Breast epithelium (tissue), 3 donors: ENCODE results near the gene GAB2.

Source experiments
- POLR2A ChIP-seq: fragments of 450-650 bp; IDR thresholded peaks from one replicate; pipeline ENCODE4 v1.6.1; 2016; ENCODE audit warnings: antibody characterized with exemption, mild to moderate bottlenecking, moderate library complexity
- POLR2AphosphoS5 ChIP-seq, 3 donors: sonication (generic); formaldehyde crosslinking; IDR thresholded peaks; one replicate each; pipeline ENCODE4 v1.6.1; 2017; ENCODE audit warnings: antibody characterized with exemption in 3 of 3
- TF ChIP-seq, protein P1 (sequence below), 3 donors: fragments of 450-650 bp; IDR thresholded peaks; one replicate each; pipeline ENCODE4 v1.5.1; 2016 to 2017; ENCODE audit warnings: antibody characterized with exemption in 3 of 3, mild to moderate bottlenecking in 3 of 3, moderate library complexity in 3 of 3

DNA sequence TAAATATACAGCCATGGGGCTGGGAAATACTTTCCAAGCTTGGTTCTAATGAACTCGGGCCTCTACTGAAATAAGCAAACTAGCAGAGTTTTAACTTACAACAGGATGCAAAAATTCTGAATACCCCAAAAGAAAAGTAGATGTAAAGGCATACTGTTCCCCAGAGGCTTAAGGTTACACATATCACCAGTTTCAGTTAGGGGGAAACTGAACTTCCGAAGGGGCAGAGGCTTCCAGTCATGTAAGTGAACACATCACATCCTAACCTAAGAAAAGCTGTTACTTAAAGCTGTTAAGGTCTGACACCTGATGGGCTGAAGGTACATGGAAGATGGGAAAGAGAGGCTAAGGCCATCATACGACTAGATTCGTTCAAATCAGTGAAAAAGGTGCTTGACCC is 2.3 kb downstream of the GAB2 start:
- TF ChIP-seq, protein P1, sequence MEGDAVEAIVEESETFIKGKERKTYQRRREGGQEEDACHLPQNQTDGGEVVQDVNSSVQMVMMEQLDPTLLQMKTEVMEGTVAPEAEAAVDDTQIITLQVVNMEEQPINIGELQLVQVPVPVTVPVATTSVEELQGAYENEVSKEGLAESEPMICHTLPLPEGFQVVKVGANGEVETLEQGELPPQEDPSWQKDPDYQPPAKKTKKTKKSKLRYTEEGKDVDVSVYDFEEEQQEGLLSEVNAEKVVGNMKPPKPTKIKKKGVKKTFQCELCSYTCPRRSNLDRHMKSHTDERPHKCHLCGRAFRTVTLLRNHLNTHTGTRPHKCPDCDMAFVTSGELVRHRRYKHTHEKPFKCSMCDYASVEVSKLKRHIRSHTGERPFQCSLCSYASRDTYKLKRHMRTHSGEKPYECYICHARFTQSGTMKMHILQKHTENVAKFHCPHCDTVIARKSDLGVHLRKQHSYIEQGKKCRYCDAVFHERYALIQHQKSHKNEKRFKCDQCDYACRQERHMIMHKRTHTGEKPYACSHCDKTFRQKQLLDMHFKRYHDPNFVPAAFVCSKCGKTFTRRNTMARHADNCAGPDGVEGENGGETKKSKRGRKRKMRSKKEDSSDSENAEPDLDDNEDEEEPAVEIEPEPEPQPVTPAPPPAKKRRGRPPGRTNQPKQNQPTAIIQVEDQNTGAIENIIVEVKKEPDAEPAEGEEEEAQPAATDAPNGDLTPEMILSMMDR (IDR thresholded peaks at IDR 0.05) = no peak
- no peak for TF ChIP-seq POLR2A
- no peak for TF ChIP-seq POLR2AphosphoS5 (IDR thresholded peaks at IDR 0.05)
